H9 (cell line): ENCODE results near the gene ACAP2. TPM values are rescaled to one million over a fixed set of nuclear protein-coding genes. Genes with fewer than 3 reads are reported as not detected.
"Not testable (repeated sequence)": the region's sequence is repeated elsewhere in the genome, so short reads cannot be mapped to it uniquely, and the experiment has no call there.

Experiments
- DNase-seq: peaks from one replicate; pipeline ENCODE4 v3.0.0-alpha.2; 2017
- H2AFZ ChIP-seq: one replicate; pipeline ENCODE4 v1.6.1; 2013; ENCODE audit warnings: mild to moderate bottlenecking, low read length, control low read depth, moderate library complexity
- H2AK5ac ChIP-seq: 2 replicates; pipeline ENCODE4 v1.6.1; 2013; ENCODE audit warnings: low read length, control low read depth, mixed read lengths; ENCODE audit not compliant: insufficient read length
- H2BK120ac ChIP-seq: one replicate; pipeline ENCODE4 v1.6.1; 2013; ENCODE audit warnings: low read depth, mild to moderate bottlenecking, low read length, control low read depth, inconsistent platforms; ENCODE audit not compliant: poor library complexity, severe bottlenecking
- H2BK12ac ChIP-seq: 2 replicates; pipeline ENCODE4 v1.6.1; 2013; ENCODE audit warnings: low read length, control low read depth, mixed read lengths, low read depth; ENCODE audit not compliant: insufficient read length
- H2BK15ac ChIP-seq: 2 replicates; pipeline ENCODE4 v1.6.1; 2013; ENCODE audit warnings: low read depth, low read length, control low read depth
- H2BK20ac ChIP-seq: one replicate; pipeline ENCODE4 v1.6.1; 2013; ENCODE audit warnings: low read depth, mild to moderate bottlenecking, low read length, control low read depth, inconsistent platforms; ENCODE audit not compliant: poor library complexity, severe bottlenecking
- H2BK5ac ChIP-seq: 2 replicates; pipeline ENCODE4 v1.6.1; 2013; ENCODE audit warnings: low read length, control low read depth, mixed read lengths; ENCODE audit not compliant: insufficient read length
- H3K14ac ChIP-seq: 2 replicates; pipeline ENCODE4 v1.6.1; 2013; ENCODE audit warnings: low read length, control low read depth; ENCODE audit not compliant: insufficient read depth
- H3K18ac ChIP-seq: 2 replicates; pipeline ENCODE4 v1.6.1; 2013; ENCODE audit warnings: low read depth, mild to moderate bottlenecking, mixed read lengths, low read length, control low read depth; ENCODE audit not compliant: insufficient read length
- H3K23ac ChIP-seq: 2 replicates; pipeline ENCODE4 v1.6.1; 2013; ENCODE audit warnings: low read length, control low read depth, mixed read lengths, low read depth; ENCODE audit not compliant: insufficient read length
- H3K23me2 ChIP-seq: 2 replicates; pipeline ENCODE4 v1.6.1; 2013; ENCODE audit warnings: low read depth, mild to moderate bottlenecking, mixed read lengths, low read length, control low read depth; ENCODE audit not compliant: insufficient read length, poor library complexity, severe bottlenecking
- H3K27ac ChIP-seq: 2 replicates; pipeline ENCODE4 v1.5.1; 2013; ENCODE audit warnings: low read length, control low read depth, mixed read lengths, low read depth; ENCODE audit not compliant: insufficient read length
- H3K27me3 ChIP-seq: 2 replicates; pipeline ENCODE4 v1.6.1; 2013; ENCODE audit warnings: low read length, control low read depth, inconsistent platforms; ENCODE audit not compliant: insufficient read depth
- H3K4ac ChIP-seq: 2 replicates; pipeline ENCODE4 v1.6.1; 2013; ENCODE audit warnings: low read depth, mild to moderate bottlenecking, control low read depth, inconsistent platforms, low read length, moderate library complexity
- H3K4me1 ChIP-seq: 2 replicates; pipeline ENCODE4 v1.6.1; 2013; ENCODE audit warnings: low read length, control low read depth, inconsistent platforms; ENCODE audit not compliant: insufficient read depth
- H3K4me2 ChIP-seq: 2 replicates; pipeline ENCODE4 v1.6.1; 2013; ENCODE audit warnings: low read length, control low read depth, mixed read lengths; ENCODE audit not compliant: insufficient read length, insufficient read depth
- H3K56ac ChIP-seq: 2 replicates; pipeline ENCODE4 v1.6.1; 2013; ENCODE audit warnings: low read depth, mild to moderate bottlenecking, mixed read lengths, low read length, control low read depth; ENCODE audit not compliant: insufficient read length
- H3K79me1 ChIP-seq: 2 replicates; pipeline ENCODE4 v1.6.1; 2013; ENCODE audit warnings: low read depth, mild to moderate bottlenecking, moderate library complexity, low read length, control low read depth, inconsistent platforms; ENCODE audit not compliant: insufficient read depth, poor library complexity, severe bottlenecking
- H3K79me2 ChIP-seq: 2 replicates; pipeline ENCODE4 v1.6.1; 2013; ENCODE audit warnings: low read length, control low read depth, inconsistent platforms; ENCODE audit not compliant: insufficient read depth
- H3K9ac ChIP-seq: 2 replicates; pipeline ENCODE4 v1.6.1; 2013; ENCODE audit warnings: low read length, control low read depth, mixed read lengths; ENCODE audit not compliant: insufficient read length; ENCODE audit errors: extremely low read depth
- H3K9me3 ChIP-seq: one replicate; pipeline ENCODE4 v1.6.1; 2013; ENCODE audit warnings: low read depth, low read length, inconsistent platforms; ENCODE audit not compliant: control insufficient read depth
- H3T11ph ChIP-seq: one replicate; pipeline ENCODE4 v1.6.1; 2013; ENCODE audit warnings: mild to moderate bottlenecking, low read length, control low read depth, inconsistent platforms
- H4K20me1 ChIP-seq: one replicate; pipeline ENCODE4 v1.6.1; 2013; ENCODE audit not compliant: control insufficient read depth, insufficient read length, insufficient read depth
- H4K5ac ChIP-seq: 2 replicates; pipeline ENCODE4 v1.6.1; 2013; ENCODE audit warnings: low read depth, mild to moderate bottlenecking, mixed read lengths, low read length, control low read depth; ENCODE audit not compliant: insufficient read length
- H4K8ac ChIP-seq: replicated peaks from 2 replicates; pipeline ENCODE4 v1.6.1; 2013; ENCODE audit warnings: low read length, control low read depth, mixed read lengths, low read depth; ENCODE audit not compliant: insufficient read length
- H4K91ac ChIP-seq: 2 replicates; pipeline ENCODE4 v1.6.1; 2013; ENCODE audit warnings: low read depth, mild to moderate bottlenecking, moderate library complexity, mixed read lengths, low read length, control low read depth; ENCODE audit not compliant: insufficient read length
- H3K27ac Mint-ChIP-seq, 3 experiments: 2 replicates in 2 of 3; 3 replicates in 1 of 3; pipeline ENCODE4 v1.8.0; 2020 to 2021; ENCODE audit warnings: mixed read lengths in 3 of 3, mild to moderate bottlenecking in 1 of 3, moderate library complexity in 1 of 3
- H3K27me3 Mint-ChIP-seq: 2 replicates; pipeline ENCODE4 v1.8.0; 2021; ENCODE audit warnings: low read depth, mild to moderate bottlenecking, moderate library complexity, mixed read lengths
- H3K36me3 Mint-ChIP-seq, 3 experiments: 2 replicates in 2 of 3; 3 replicates in 1 of 3; pipeline ENCODE4 v1.8.0; 2020 to 2021; ENCODE audit warnings: low read depth in 3 of 3, mixed read lengths in 3 of 3; ENCODE audit not compliant: insufficient read depth in 1 of 3
- H3K4me1 Mint-ChIP-seq, 2 experiments: 2 replicates each; pipeline ENCODE4 v1.8.0; 2020; ENCODE audit warnings: mixed read lengths in 2 of 2
- H3K4me3 Mint-ChIP-seq, 2 experiments: 2 replicates in 1 of 2; 3 replicates in 1 of 2; pipeline ENCODE4 v1.8.0; 2020 to 2021; ENCODE audit warnings: mild to moderate bottlenecking in 2 of 2, mixed read lengths in 2 of 2, moderate library complexity in 1 of 2
- H3K9me3 Mint-ChIP-seq, 2 experiments: 2 replicates in 1 of 2; 3 replicates in 1 of 2; pipeline ENCODE4 v1.8.0; 2020; ENCODE audit warnings: mild to moderate bottlenecking in 2 of 2, mixed read lengths in 2 of 2, moderate library complexity in 1 of 2
- WGBS: extraction: QIAGEN DNeasy Blood & Tissue Kit; methylation state at CpG from one replicate; pipeline ENCODE4 v1.1.7; 2013; ENCODE audit warnings: missing lambda C conversion rate, low lambda C conversion rate, mixed read lengths; ENCODE audit not compliant: insufficient read length; ENCODE audit errors: extremely low coverage; 5-methylcytosine and 5-hydroxymethylcytosine counted together
- total RNA-seq: library from RNA; stranded (reverse); gene quantifications from 2 replicates; pipeline ENCODE4 v1.2.1, GENCODE V29; 2021
- TF ChIP-seq, protein P1 (sequence below): fragments of 200-600 bp; sonication (generic); conservative IDR thresholded peaks from 3 replicates; pipeline ENCODE4 v1.8.0; 2021; ENCODE audit warnings: antibody characterized with exemption, mild to moderate bottlenecking

Gene ACAP2
- total RNA-seq, 1 experiment from 2014 or later: 30.8 TPM

DNA sequence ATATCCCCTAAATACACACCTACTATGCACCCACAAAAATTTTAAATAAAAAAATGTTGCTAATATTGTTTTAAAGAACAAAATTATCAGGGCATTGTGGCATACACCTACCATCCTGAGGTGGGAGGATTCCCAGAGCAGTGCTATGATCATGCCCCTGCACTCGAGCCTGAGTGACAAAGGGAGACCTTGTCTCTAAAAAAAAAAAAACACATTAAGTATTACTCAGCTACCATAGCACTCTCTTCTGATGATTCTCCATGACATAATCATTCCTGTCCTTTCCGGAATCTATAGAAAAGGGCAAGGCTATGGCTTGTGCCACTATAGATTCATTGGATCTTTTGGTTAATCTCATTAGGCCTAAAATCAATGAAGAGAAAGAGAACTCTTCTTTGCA is 77.4 kb downstream of the ACAP2 start:
- no peak overlapping the region for H4K91ac ChIP-seq
- no peaks in the 10 kb centered on the region for H3K27me3 ChIP-seq
- H2BK15ac ChIP-seq: no peak overlapping the region
- no CpG with 5 or more reads among the region's 2 CpGs for WGBS
- H2BK20ac ChIP-seq: no peak overlapping the region
- H4K8ac ChIP-seq: no peak overlapping the region
- H2BK120ac ChIP-seq: no peak overlapping the region
- no peaks in the 10 kb centered on the region for H4K20me1 ChIP-seq
- peaks cover 6 to 19% of the 10 kb centered on the region in 2 experiments; a peak in 3 of 4 replicates for H3K4me1 Mint-ChIP-seq
- no peaks in the 10 kb centered on the region for H3K79me1 ChIP-seq
- no peak overlapping the region for H4K5ac ChIP-seq
- TF ChIP-seq, protein P1, sequence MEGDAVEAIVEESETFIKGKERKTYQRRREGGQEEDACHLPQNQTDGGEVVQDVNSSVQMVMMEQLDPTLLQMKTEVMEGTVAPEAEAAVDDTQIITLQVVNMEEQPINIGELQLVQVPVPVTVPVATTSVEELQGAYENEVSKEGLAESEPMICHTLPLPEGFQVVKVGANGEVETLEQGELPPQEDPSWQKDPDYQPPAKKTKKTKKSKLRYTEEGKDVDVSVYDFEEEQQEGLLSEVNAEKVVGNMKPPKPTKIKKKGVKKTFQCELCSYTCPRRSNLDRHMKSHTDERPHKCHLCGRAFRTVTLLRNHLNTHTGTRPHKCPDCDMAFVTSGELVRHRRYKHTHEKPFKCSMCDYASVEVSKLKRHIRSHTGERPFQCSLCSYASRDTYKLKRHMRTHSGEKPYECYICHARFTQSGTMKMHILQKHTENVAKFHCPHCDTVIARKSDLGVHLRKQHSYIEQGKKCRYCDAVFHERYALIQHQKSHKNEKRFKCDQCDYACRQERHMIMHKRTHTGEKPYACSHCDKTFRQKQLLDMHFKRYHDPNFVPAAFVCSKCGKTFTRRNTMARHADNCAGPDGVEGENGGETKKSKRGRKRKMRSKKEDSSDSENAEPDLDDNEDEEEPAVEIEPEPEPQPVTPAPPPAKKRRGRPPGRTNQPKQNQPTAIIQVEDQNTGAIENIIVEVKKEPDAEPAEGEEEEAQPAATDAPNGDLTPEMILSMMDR: no peak
- H3K4ac ChIP-seq: no peak overlapping the region
- no peak overlapping the region for H2AFZ ChIP-seq
- H3K23me2 ChIP-seq: no peaks in the 10 kb centered on the region
- no peak for DNase-seq
- H3K9me3 ChIP-seq: no peaks in the 10 kb centered on the region
- H2BK12ac ChIP-seq: no peak overlapping the region
- no peak overlapping the region for H2AK5ac ChIP-seq
- H3K14ac ChIP-seq: no peak overlapping the region
- no peak overlapping the region for H2BK5ac ChIP-seq
- no peaks in the 10 kb centered on the region for H3K4me1 ChIP-seq
- no peak overlapping the region for H3T11ph ChIP-seq
- H3K4me3 Mint-ChIP-seq: no peak overlapping the region
- no peak overlapping the region for H3K56ac ChIP-seq
- no peaks in the 10 kb centered on the region for H3K9me3 Mint-ChIP-seq
- no peaks in the 10 kb centered on the region for H3K27me3 Mint-ChIP-seq
- no peaks in the 10 kb centered on the region; the same call in 1 of the 2 replicates for H3K79me2 ChIP-seq
- H3K9ac ChIP-seq: no peak overlapping the region
- H3K27ac ChIP-seq: no peak overlapping the region
- no peak overlapping the region for H3K18ac ChIP-seq
- no peak overlapping the region for H3K23ac ChIP-seq
- H3K27ac Mint-ChIP-seq: no peak overlapping the region
- H3K4me2 ChIP-seq: no peak overlapping the region
- H3K36me3 Mint-ChIP-seq: peaks cover 5 to 11% (median 7%) of the 10 kb centered on the region in 3 experiments; a peak in 6 of 7 replicates

DNA sequence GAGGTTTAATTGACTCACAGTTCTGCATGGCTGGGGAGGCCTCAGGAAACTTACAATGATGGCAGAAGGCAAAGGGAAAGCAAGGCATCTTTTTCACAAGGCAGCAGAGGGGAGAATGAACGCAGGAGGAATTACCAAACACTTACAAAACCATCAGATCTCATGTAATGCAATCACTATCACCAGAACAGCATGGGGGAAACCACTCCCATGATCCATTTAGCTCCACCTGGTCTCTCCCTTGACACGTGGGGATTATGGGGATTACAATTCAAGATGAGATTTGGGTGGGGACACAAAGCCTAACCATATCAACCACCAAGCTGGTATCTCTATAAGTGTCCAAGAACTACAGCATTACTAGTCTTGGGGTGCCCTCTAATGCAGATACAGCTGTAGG is 85.0 kb downstream of the ACAP2 start:
- H3K4me1 Mint-ChIP-seq: peaks cover 27 to 36% of the 10 kb centered on the region in 2 experiments
- not testable (repeated sequence) for H3K23ac ChIP-seq, H4K8ac ChIP-seq, H3T11ph ChIP-seq, H2BK20ac ChIP-seq, H3K4me1 ChIP-seq, H2AFZ ChIP-seq, H3K79me1 ChIP-seq, H2AK5ac ChIP-seq, H4K91ac ChIP-seq, H3K9me3 Mint-ChIP-seq, H4K5ac ChIP-seq, H3K9ac ChIP-seq, H2BK12ac ChIP-seq, H3K27me3 Mint-ChIP-seq, H2BK15ac ChIP-seq, H3K36me3 Mint-ChIP-seq, H3K4me2 ChIP-seq, H3K9me3 ChIP-seq, H3K23me2 ChIP-seq, H2BK5ac ChIP-seq, DNase-seq, H3K27me3 ChIP-seq, H3K4me3 Mint-ChIP-seq, H2BK120ac ChIP-seq, H4K20me1 ChIP-seq, H3K79me2 ChIP-seq, H3K4ac ChIP-seq, H3K27ac ChIP-seq, H3K56ac ChIP-seq, H3K14ac ChIP-seq, H3K18ac ChIP-seq
- peak overlapping the region in 1 of 3 experiments; percentile 95; a peak in 2 of 7 replicates for H3K27ac Mint-ChIP-seq
- no CpG with 5 or more reads among the region's 2 CpGs for WGBS
